HG03575 (cell line): ENCODE measurements around the gene BET1L.
"Not testable (repeated sequence)": the region's sequence is repeated elsewhere in the genome, so short reads cannot be mapped to it uniquely, and the experiment has no call there.

ENCODE experiments used
- ATAC-seq: cut with Tn5 transposase; IDR thresholded peaks from one replicate; pipeline ENCODE4 v1.9.1; 2021; ENCODE audit not compliant: unreplicated experiment, insufficient number of reproducible peaks, low FRiP score; ENCODE audit errors: extremely low read depth

Gene BET1L

DNA sequence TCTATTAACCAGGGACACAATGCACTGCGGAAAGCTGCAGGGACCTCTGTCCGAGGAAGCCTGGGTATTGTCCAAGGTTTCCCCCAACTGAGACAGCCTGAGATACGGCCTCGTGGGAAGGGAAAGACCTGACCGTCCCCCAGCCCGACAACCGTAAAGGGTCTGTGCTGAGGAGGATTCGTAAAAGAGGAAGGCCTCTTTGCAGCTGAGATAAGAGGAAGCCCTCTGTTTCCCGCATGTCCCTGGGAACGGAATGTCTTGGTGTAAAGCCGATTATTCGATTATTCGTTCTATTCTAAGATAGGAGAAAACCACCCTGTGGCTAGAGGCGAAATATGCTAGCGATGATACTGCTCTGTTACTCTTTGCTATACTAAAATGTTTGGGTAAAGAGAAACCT, 5.2 kb downstream of the BET1L start:
- ATAC-seq = no peak

DNA sequence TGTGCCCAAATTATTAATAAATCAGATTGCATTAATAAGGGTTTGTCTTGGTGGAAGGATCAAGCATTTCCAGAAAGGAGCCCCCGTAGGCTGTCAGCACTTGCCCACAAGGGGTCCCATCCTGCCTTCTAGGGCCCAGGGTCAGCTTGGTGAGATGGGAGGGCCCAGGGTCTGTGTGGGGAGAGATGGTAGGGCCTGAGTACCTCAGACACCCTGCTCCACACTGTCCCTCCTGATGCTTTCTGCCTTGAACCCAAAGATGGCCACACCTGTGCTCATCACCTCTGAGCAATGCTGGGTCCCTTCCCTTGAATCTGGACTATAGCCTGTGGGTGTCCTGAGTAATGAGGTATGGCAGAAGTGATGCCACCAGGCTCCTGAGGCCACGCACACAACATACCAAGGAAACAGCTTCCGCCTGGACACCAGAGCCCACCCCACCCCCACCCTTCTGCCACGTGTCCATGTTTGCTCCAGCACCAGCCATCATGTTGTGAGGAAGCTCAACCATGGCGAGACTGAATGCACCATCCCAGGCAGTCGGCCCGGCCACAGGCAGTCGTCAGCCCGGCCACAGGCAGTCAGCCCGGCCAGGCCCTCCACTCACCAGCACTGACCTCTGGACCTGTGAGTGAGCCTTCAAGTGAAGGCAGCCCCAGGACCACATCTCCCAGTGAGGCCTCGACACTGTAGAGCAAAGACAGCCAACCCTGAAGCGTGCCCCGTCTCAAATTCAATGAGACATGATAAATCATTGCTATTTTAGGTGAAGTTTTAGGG, 6.8 kb downstream of the BET1L start:
- no peak for ATAC-seq

DNA sequence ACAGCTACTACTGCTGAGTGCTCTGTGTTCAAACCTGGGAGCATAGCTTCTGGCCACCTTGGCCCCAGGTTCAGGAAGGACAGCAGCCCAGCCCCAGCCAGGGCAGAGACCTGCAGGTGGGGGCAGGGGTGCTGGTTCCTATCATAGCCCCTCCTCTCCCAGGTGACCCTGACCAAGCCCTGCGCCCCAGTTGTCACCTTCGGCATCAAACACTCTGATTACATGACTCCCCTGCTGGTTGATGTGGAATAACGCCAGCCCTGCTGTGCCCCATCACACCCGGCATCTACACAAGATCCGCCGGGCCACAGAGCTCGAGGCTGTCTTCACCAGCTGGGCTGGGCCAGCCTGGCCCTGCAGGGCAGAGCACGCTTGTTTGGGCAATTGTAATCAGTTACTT, 7.4 kb downstream of the BET1L start:
- ATAC-seq = no peak

DNA sequence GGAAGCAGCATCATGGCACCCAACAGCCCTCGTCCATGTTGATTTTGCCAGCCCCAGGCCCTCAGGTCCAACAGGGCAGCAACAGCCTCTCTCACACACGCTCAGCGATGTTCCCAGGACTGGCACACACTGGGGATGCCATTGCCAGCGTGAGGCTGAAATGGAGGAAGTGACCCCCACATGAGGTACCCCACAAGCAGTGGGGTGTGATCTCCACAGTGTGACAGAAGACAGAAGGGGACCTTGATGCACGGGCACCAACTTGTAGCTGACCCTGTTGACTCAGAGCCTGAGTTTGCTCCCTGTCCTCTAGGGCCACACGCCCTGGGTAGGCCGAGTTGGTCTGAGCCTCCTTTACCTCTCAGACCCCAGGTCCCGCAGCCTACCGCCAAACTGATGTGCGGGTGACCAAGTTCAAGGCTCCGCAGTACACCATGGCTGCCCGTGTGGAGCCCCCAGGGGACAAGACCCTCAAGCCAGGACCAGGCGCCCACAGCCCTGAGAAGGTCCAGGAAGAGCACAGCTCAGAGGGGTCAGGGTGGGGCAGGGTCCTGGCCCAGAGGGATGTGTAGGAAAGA, 8.1 kb downstream of the BET1L start:
- ATAC-seq = no peak

DNA sequence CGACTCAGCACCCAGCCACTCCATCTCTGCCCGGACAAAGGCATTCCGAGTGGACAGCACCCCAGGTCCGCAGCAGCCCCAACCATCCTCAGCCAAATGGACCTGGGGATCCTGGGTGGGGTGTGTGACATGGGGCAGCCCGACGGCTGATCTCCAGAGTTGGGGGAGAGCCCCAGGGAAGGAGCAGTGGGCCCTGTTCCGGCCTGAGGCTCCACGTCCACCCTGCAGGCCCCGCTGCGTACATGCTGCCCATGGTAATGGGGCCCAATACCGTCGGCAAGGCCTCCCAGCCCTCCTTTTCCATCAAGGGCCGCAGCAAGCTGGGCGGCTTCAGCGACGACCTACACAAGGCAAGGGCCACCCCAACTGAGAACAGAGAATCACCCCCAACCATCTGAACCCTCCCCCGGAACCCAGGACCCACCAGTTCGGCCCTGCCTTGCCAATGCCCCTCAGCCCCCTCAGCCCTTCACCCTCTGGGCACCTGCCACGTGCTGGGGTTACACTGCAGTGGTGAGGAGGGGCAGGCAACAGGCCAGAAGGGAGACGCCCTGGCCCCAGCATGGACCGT, 8.9 kb downstream of the BET1L start:
- no peak for ATAC-seq

DNA sequence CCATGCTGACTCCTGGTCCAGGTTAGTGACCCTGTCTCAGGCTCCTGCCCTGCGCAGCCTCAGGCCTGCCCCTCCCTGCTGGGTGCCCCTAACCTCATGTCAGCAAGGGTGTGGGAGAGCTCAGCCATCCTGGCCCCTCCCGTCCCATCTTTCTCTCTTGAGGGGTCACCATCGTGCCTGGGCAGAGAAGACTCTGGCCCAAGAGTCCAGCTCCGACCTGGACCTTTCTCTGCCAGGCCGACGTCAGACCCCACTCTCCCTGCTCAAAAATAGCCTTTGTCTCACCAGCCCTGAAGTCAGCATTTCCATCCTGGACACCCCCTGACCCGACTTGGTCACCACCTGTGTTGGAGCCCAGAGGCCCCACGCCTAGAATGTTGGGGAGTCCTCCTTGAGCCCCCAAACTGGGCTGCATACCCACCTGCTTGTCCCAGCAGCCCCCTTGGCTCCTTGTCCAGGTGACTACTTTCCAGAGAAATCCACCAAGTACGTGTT, 9.4 kb downstream of the BET1L start:
- ATAC-seq = no peak

DNA sequence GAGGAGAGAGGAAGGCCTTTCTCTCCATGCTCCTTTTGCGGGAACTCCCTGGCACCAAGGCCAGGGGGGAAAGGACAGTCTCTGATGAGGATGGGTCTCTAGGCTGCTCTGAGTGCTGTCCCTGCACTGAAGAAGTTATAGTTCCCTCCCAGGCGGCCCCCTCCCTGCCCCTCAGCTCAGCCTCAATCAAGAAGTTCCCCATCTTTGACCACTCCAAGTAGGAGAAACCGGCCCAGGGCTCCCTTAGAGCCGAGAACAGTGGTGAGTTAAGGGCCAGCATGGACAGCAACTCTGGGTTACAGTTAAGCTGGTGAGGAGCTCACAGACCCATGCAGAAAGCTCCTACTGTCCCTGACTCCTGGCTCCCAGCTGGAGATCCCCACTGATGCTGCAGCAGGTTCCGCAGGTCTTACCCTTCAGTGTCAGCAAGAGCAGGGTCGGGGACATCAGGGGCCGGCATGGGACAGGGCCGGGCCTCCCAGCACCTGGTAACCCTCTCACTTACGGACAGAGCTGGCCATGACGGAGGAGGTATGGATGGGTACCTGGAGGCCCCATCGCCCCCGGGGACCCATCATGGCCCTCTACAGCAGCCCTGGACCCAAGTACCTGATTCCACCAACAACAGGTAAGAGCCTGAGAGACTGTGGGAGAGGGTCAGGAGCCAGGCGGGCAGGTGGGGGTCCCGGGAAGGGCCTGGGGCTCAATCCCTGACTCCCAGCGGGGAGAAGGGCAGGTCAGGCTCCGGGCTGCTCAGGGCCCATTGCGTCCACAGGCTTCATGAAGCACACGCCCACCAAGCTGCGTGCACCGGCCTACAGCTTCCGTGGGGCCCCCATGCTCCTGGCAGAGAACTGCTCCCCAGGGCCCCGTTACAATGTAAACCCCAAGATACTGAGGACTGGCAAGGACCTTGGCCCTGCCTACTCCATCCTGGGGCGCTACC, 10.1 kb downstream of the BET1L start:
- no peak for ATAC-seq

DNA sequence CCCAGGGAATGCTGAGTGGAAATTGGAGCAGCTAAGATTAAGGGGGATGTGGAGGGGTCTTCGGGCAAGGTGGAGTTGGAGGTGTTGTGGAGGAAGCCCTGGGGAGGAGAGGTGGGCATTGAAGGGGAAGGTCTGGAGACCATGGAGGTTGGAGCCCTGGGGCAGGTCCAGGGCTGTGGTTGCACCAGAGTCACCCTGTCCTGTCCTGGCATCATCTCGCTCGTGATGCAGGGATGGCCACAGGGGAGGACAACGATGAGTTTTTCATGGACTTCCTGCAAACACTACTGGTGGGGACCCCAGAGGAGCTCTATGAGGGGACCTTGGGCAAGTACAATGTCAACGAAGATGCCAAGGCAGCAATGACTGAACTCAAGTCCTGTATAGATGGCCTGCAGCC, 13.7 kb downstream of the BET1L start:
- ATAC-seq = not testable (repeated sequence)

DNA sequence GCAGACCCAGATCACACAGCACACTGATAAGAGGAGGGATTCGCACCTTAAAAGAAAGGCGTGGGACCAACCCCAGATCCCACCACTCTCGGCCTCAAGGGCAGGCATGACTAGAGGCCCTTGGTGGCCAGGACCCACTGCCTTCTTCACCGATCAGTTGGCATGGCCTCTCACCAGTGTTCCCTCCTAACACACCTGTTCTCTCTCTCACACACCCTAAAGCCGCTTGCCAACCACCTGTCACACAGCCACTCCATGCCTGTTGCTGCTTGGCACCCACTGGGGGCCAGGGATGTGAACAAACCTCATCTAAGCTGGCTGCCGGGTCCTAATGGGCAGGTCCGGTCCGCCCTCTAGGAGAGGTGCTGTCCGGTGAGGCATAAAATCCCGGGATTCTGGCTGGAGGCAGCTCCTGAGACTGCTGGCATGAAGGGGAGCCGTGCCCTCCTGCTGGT, 14.5 kb downstream of the BET1L start, which contains the start of gene SCGB1C1:
Gene SCGB1C1, plus strand, starts transcription at position 405 of the 455 bp plus-strand sequence. Its CDS starts 22 bp downstream, at position 427.
- not testable (repeated sequence) for ATAC-seq

DNA sequence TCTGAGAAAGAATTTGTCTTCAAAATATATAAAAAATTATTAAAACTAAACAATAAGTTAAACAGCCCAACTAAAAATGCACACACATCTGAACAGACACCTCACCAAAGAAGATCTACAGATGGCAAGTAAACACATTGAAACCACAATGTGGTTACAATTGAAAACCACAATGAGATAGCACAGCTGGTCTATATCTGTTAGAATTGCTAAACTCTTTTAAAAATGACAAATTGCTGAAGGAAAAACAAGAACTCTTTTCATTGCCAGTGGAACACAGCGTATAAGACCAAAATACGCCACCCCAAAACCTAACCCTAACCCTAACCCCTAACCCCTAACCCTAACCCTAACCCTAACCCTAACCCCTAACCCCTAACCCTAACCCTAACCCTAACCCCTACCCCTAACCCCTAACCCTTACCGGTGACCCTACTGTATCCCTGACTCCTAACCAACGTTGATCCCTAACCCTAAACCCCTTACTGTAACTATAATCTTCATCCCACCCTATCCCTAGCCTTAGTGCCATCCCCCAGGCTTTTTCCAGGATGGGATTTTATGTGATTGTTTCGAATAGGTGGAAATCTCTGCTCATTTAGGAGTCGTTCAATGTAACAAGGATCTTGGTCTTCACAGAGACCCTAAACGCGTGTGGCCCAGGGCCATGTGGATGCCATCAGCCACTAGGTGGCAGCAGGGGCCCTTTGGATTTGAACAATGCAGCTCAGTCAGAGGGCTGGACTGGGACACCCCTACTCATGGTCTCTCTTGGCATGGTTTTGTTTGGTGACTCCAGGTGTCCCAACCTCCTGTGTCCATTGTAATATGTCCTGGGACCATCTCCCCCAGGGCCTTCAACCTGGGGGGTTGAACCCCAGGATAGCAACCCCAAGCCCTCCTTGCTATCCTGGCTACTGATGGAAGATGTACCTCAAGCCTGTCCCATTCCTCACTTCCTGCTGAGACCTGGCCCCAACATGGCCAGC, 15.4 kb downstream of the BET1L start:
- ATAC-seq = not testable (repeated sequence)

DNA sequence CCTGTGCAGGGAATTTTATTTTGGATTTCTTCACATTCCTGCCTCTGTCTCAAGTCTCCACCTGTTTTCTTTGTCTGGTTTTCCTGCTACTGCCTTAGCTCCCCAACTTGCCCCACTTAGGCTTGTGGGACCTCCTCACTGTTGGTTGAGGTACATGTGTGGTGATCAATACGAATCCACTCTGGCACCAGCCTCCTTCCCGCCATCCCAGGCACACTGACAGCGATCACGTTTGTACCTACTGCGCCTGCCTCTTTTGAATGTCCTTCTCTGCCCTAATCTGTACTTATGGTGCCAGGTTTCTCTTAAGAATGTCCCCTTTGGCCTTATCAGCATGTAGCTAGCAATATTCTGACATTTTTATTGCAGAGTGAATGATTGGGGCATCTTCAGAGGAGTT, 16.7 kb downstream of the BET1L start:
- ATAC-seq = not testable (repeated sequence)

DNA sequence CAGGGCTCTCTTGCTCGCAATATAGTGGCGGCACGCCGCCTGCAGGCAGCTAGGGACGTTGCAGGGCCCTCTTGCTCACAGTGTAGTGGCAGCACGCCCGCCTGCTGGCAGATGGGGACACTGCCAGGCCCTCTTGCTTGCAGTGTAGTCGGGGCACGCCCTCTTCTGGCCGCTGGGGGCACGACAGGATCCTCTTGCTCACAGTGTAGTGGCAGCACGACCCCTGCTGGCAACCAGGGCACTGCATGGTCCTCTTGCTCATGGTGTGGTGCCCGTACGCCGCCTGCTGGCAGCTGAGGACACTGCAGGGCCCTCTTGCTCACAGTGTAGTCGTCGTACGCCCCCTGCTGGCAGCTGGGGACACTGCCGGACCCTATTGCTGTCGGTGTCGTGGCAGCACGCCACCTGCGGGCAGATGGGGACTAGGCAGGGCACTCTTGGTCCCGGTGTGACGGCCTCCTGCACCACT, 17.3 kb downstream of the BET1L start:
- not testable (repeated sequence) for ATAC-seq

DNA sequence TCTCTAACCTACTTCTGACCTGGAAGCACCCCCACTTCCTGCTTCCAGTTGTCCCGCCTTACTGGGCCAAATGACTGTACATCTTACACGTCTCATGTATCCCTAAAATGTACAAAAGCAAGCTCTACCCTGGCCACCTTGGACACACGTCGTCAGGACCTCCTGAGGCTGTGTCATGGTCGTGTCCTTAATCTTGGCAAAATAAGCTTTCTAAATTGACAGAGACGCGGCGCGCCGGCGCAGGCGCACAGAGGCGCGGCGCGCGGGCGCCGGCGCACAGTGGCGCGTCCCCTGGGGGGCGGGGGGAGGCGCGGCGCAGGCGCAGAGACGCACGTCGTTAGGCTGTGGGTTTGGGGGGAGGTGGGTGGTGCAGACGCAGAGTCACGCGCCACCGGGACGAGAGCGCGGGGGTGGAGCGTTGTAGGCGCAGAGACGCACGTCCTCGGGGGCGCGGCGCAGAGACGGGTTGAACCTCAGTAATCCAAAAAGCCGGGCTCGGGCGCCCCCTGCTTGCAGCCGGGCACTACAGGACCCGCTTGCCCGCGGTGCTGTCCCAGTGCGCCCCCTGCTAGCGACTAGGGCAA, 17.9 kb downstream of the BET1L start:
- ATAC-seq = not testable (repeated sequence)

DNA sequence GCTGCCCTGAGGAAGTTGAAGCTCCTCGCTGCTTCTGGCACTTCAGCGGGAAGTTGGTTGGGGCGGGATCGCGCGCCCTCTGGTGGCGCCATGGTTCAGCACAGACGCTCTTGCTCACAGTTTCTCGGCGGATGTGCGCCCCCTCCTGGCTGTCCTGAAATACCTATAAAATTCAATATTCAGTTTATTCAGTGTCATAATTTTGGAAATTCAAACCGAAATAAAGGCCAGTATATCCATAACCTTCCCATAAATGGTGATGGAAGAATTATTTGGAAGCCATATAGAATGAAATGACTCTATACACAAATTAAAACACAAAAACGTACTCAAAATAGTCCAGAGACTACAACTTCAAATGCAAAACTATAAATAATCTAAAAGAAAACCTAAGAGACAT, 27.0 kb downstream of the BET1L start:
- not testable (repeated sequence) for ATAC-seq
